NCI-H2081 treated with DMSO at 0.1 percent for 48 hours (cell line): ENCODE results near the gene CNTFR.
A peak's percentile ranks its signal among the peaks of the same experiment; 100 is the strongest.
"Not testable (repeated sequence)": the region's sequence is repeated elsewhere in the genome, so short reads cannot be mapped to it uniquely, and the experiment has no call there.

ENCODE experiments used
- DNase-seq: peaks from one replicate; lab custom pipeline; 2025; lab: John Stamatoyannopoulos, UW

Gene CNTFR

GRCh38 chr9:34589636-34590380 is at the start of gene CNTFR:
Gene CNTFR (minus strand): TSS chr9:34589724. CDS start chr9:34568981, 20,743 bp downstream.
- no peak for DNase-seq

- not testable (repeated sequence) for DNase-seq
Measured at GRCh38 chr9:34639322-34639721, 49.8 kb upstream of the CNTFR start.

- DNase-seq, result no peak
Measured at GRCh38 chr9:34638138-34638445, 48.6 kb upstream of the CNTFR start.

- DNase-seq, result peak; percentile 86
Measured at GRCh38 chr9:34637356-34638137, 48.0 kb upstream of the CNTFR start, which contains the start of gene SIGMAR1. Gene SIGMAR1 (minus strand): TSS chr9:34637787. CDS start chr9:34637697, 90 bp downstream.

- DNase-seq, result no peak
Measured at GRCh38 chr9:34636791-34637355, 47.3 kb upstream of the CNTFR start.

- DNase-seq, result no peak
Measured at GRCh38 chr9:34635556-34635955, 46.0 kb upstream of the CNTFR start.

- DNase-seq, result no peak
Measured at GRCh38 chr9:34634551-34635248, 45.2 kb upstream of the CNTFR start.

- DNase-seq, result no peak
Measured at GRCh38 chr9:34633851-34634550, 44.5 kb upstream of the CNTFR start.

- DNase-seq, result no peak
Measured at GRCh38 chr9:34633166-34633565, 43.6 kb upstream of the CNTFR start.

- DNase-seq, result no peak
Measured at GRCh38 chr9:34630402-34631154, 41.1 kb upstream of the CNTFR start.

- no peak for DNase-seq
Measured at GRCh38 chr9:34629491-34629808, 39.9 kb upstream of the CNTFR start.

- no peak for DNase-seq
Measured at GRCh38 chr9:34628656-34629490, 39.3 kb upstream of the CNTFR start, which contains the start of gene ARID3C. Gene ARID3C (minus strand): TSS chr9:34629066. CDS start chr9:34628014, 1,052 bp downstream.

- DNase-seq, result no peak
Measured at GRCh38 chr9:34627716-34628655, 38.5 kb upstream of the CNTFR start.

- no peak for DNase-seq
Measured at GRCh38 chr9:34625186-34625486, 35.6 kb upstream of the CNTFR start.

- no peak for DNase-seq
Measured at GRCh38 chr9:34624475-34625185, 35.1 kb upstream of the CNTFR start.

- DNase-seq, result no peak
Measured at GRCh38 chr9:34623374-34624235, 34.1 kb upstream of the CNTFR start.
